Measurements from ENCODE around the gene ROR2. TPM values are rescaled to one million over a fixed set of nuclear protein-coding genes. Genes with fewer than 3 reads are reported as not detected.
A peak's percentile ranks its signal among the peaks of the same experiment; 100 is the strongest.

Gene ROR2
- total and polyA plus RNA-seq, 5 donors from 2014 or later = 0.12 TPM; not detected in 4

DNA sequence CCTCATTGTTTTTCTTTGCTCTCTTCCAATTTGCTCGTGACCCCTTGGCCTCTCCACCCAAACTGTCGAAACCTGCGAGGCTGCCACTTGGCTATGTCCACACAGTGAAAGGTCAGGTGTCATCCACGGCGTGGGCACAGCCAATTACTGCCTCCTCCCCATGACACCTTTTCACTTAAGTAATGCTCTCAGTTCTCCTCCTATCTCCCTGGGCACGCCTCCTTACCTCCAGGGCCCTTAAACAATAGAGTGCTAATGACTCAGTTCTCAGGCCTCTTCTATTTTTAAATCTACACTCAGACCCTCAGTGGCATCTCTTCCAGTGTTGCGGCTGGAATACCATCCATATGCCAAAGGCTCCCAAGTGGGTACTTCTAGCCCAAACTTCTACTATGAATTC, 256.8 kb downstream of the ROR2 start:
- no peak overlapping the region for H3K4me3 ChIP-seq (ENCODE audit: low read depth, low read length)
- peaks cover 0 to 2% (median 0%) of the 10 kb centered on the region in 7 donors for H3K9me3 Mint-ChIP-seq
- H3K36me3 ChIP-seq (ENCODE audit: control insufficient read depth, insufficient read depth, low read length) = no peaks in the 10 kb centered on the region
- no peaks in the 10 kb centered on the region for H3K36me3 Mint-ChIP-seq
- no peak for DNase-seq
- no peak overlapping the region for H3K27ac ChIP-seq (ENCODE audit: insufficient read depth, low read length, poor library complexity, severe bottlenecking)
- ATAC-seq (ENCODE audit: low read depth in 2 of 2) = no peak
- no peaks in the 10 kb centered on the region for H3K9me3 ChIP-seq (ENCODE audit: control insufficient read depth in 2 of 2, low read length in 2 of 2)
- no peaks in the 10 kb centered on the region for H3K27me3 Mint-ChIP-seq
- H3K4me3 Mint-ChIP-seq = no peak overlapping the region
- no peak overlapping the region for H3K27ac Mint-ChIP-seq
- no peaks in the 10 kb centered on the region for H3K4me1 ChIP-seq (ENCODE audit: control insufficient read depth, insufficient read depth, low read length, poor library complexity, severe bottlenecking)
- no peaks in the 10 kb centered on the region for H3K27me3 ChIP-seq (ENCODE audit: control insufficient read depth, insufficient read depth, low read length)
- peaks cover 0 to 4% (median 0%) of the 10 kb centered on the region in 4 donors for H3K4me1 Mint-ChIP-seq

DNA sequence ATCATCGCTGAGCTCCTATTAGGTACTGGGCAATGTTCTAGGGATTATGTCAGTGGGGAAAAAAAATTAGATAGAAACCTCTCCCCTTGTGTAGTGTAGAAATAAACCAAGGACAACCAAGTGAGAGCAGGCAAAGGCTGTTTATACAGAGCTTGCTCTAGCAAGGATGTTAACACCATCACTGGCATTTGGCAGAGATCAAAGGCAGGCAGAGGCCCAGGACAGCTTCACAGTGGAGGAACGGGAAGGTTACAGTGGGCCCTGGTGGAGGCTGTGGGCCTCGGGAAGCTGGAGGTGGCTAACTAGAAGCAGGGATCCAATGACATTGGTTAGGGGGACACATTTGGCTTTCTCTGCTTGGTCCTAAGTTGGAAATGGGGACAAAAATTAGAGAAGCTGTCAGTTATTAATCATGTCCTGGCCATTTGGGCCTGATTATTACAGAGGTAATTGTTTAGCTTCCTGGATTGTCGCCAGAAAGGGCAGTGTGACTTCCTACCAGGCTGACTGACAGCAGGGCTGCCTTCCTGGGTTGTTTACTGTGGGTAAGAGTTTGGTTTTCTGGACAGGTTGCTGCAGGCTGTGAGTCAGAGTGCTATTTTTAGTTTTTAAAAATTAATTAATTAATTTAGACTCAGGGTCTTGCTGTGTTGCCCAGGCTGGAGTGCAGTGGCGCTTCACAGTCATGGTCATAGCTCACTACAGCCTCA, 259.3 kb downstream of the ROR2 start:
- Mint-ChIP-seq H3K4me1 (no peaks in the 10 kb centered on the region), H3K27me3 (no peaks in the 10 kb centered on the region), H3K9me3 (peaks cover 0 to 2% (median 0%) of the 10 kb centered on the region in 7 donors), H3K4me3 (no peak overlapping the region), H3K36me3 (no peaks in the 10 kb centered on the region), H3K27ac (peak overlapping the region in 1 of 3 donors; percentile 44)
- Histone ChIP-seq H3K4me3 (ENCODE audit: low read depth, low read length) (no peak overlapping the region), H3K27ac (ENCODE audit: insufficient read depth, low read length, poor library complexity, severe bottlenecking) (no peak overlapping the region), H3K27me3 (ENCODE audit: control insufficient read depth, insufficient read depth, low read length) (no peaks in the 10 kb centered on the region), H3K9me3 (ENCODE audit: control insufficient read depth in 2 of 2, low read length in 2 of 2) (no peaks in the 10 kb centered on the region), H3K4me1 (ENCODE audit: control insufficient read depth, insufficient read depth, low read length, poor library complexity, severe bottlenecking) (no peaks in the 10 kb centered on the region), H3K36me3 (ENCODE audit: control insufficient read depth, insufficient read depth, low read length) (no peaks in the 10 kb centered on the region)
- no peak for ATAC-seq (ENCODE audit: low read depth in 2 of 2)
- no peak for DNase-seq

DNA sequence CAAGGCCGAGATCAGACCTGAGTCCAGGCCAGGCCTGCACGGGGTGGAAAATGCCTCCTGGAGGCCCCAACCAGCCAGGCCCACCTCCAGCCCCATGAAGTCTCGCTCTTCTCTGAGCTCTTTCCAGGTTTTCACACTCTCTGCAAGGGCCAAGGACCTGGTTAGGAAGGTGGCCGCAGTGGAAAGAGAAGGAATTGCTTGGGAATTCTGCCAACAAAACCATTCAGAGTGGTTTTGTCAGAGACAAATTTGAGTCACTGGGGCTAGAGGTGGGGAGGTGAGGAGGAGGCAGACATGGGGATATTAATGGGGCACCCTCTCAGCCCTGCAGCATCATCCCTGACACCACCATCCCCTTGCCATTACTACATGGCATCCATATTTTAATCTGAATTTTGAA, 261.0 kb downstream of the ROR2 start:
- Histone ChIP-seq H3K27ac (ENCODE audit: insufficient read depth, low read length, poor library complexity, severe bottlenecking) (no peak overlapping the region), H3K27me3 (ENCODE audit: control insufficient read depth, insufficient read depth, low read length) (no peaks in the 10 kb centered on the region), H3K4me1 (ENCODE audit: control insufficient read depth, insufficient read depth, low read length, poor library complexity, severe bottlenecking) (no peaks in the 10 kb centered on the region), H3K9me3 (ENCODE audit: control insufficient read depth in 2 of 2, low read length in 2 of 2) (no peaks in the 10 kb centered on the region), H3K36me3 (ENCODE audit: control insufficient read depth, insufficient read depth, low read length) (no peaks in the 10 kb centered on the region), H3K4me3 (ENCODE audit: low read depth, low read length) (no peak overlapping the region)
- H3K27me3 Mint-ChIP-seq = no peaks in the 10 kb centered on the region
- H3K36me3 Mint-ChIP-seq = no peaks in the 10 kb centered on the region
- peaks cover 0 to 1% (median 0%) of the 10 kb centered on the region in 7 donors for H3K9me3 Mint-ChIP-seq
- DNase-seq (no peak), ATAC-seq (ENCODE audit: low read depth in 2 of 2) (no peak)
- no peaks in the 10 kb centered on the region for H3K4me1 Mint-ChIP-seq
- no peak overlapping the region for H3K27ac Mint-ChIP-seq
- no peak overlapping the region for H3K4me3 Mint-ChIP-seq

DNA sequence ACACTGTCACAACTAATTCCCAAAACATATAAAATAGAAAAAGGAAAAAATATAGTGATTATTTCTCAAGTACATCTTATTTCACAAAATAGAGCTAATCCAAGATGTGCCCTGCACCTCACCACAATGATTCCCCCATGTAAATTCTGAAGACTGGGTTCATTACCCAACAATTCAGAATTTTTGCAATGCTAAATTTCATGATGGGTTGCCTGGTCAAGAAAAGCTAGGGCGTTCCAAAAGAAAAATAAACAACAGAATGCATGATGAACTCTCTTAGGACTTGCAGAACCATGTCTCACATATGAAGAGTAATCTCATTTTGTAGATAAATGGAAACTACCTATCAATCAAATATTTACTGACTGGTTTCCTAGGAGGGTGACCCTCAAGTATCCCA, 266.8 kb downstream of the ROR2 start:
- H3K4me3 Mint-ChIP-seq = no peak overlapping the region
- no peaks in the 10 kb centered on the region for H3K27me3 ChIP-seq (ENCODE audit: control insufficient read depth, insufficient read depth, low read length)
- no peaks in the 10 kb centered on the region for H3K36me3 Mint-ChIP-seq
- H3K27ac Mint-ChIP-seq = no peak overlapping the region
- H3K36me3 ChIP-seq (ENCODE audit: control insufficient read depth, insufficient read depth, low read length) = no peaks in the 10 kb centered on the region
- H3K27me3 Mint-ChIP-seq = peaks cover 13% of the 10 kb centered on the region
- peaks cover 0 to 1% (median 0%) of the 10 kb centered on the region in 7 donors for H3K9me3 Mint-ChIP-seq
- no peak overlapping the region for H3K27ac ChIP-seq (ENCODE audit: insufficient read depth, low read length, poor library complexity, severe bottlenecking)
- H3K4me3 ChIP-seq (ENCODE audit: low read depth, low read length) = no peak overlapping the region
- DNase-seq (no peak), ATAC-seq (ENCODE audit: low read depth in 2 of 2) (no peak)
- H3K4me1 ChIP-seq (ENCODE audit: control insufficient read depth, insufficient read depth, low read length, poor library complexity, severe bottlenecking) = peaks cover 6% of the 10 kb centered on the region
- H3K9me3 ChIP-seq (ENCODE audit: control insufficient read depth in 2 of 2, low read length in 2 of 2) = no peaks in the 10 kb centered on the region
- H3K4me1 Mint-ChIP-seq = peaks cover 0 to 3% (median 0%) of the 10 kb centered on the region in 4 donors

DNA sequence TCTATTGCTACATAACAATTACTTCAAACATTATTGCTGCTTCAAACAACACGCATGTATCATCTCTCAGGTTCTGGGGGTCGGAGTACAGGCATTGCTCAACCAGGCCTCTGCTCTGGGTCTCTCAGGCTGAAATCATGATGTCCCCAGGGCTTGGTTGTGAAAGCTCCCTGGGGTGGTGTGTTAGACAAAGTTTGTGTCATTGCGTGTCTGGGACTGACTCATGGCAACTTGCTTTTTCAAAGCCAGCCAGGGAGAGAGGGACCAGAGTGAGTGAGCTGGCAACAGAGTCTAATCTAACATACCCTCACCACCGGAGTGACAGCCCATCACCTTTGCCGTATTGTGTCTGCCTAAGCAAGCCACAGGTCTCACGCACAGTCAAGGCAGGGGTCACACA, 267.2 kb downstream of the ROR2 start:
- Histone ChIP-seq H3K27ac (ENCODE audit: insufficient read depth, low read length, poor library complexity, severe bottlenecking) (no peak overlapping the region), H3K36me3 (ENCODE audit: control insufficient read depth, insufficient read depth, low read length) (no peaks in the 10 kb centered on the region), H3K4me1 (ENCODE audit: control insufficient read depth, insufficient read depth, low read length, poor library complexity, severe bottlenecking) (peaks cover 6% of the 10 kb centered on the region), H3K4me3 (ENCODE audit: low read depth, low read length) (no peak overlapping the region), H3K9me3 (ENCODE audit: control insufficient read depth in 2 of 2, low read length in 2 of 2) (no peaks in the 10 kb centered on the region), H3K27me3 (ENCODE audit: control insufficient read depth, insufficient read depth, low read length) (no peaks in the 10 kb centered on the region)
- H3K36me3 Mint-ChIP-seq = no peaks in the 10 kb centered on the region
- peaks cover 0 to 1% (median 0%) of the 10 kb centered on the region in 7 donors for H3K9me3 Mint-ChIP-seq
- H3K4me1 Mint-ChIP-seq = peaks cover 0 to 3% (median 0%) of the 10 kb centered on the region in 4 donors
- no peak for ATAC-seq (ENCODE audit: low read depth in 2 of 2)
- no peak for DNase-seq
- no peak overlapping the region for H3K4me3 Mint-ChIP-seq
- peaks cover 16% of the 10 kb centered on the region for H3K27me3 Mint-ChIP-seq
- H3K27ac Mint-ChIP-seq = no peak overlapping the region

DNA sequence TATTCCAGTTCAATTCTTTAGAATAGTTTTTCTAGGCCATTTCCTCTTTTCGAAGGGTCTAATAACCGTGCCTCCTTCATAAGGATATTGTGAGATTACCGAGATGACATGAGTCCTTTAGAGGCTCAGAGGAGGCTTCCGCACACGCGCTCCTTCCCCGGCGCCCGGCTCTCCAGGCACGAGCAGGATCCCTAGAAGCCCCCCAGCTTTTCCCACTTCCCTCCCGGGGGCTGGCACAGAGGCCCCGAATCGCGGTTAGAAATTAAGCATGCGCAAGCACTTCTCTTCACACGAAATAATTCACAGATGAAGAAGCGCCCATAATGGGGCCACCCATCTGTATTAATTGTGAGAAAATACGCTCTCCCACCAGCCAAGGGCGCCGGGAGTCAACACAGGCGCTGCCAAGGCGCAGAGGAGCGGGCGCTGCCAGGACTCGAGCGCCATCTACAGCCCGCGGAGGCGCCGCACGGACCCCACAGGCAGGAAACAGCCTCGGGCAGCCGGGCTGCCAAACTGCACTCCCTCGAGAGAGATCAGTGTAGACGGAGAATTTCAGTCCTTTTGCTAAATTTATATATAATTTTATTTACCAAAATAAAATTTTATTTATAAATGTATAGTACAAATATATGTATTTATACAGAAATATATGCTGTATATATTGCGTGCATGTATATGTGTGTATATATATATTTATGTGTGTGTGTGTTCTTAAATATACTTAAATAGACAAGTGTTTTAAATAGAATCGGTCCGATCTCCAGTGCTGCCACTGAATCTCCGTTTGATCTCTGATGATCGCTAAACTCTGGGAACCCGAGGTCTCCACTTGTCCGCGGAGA, 268.3 kb downstream of the ROR2 start:
- H3K9me3 Mint-ChIP-seq = peaks cover 0 to 1% (median 0%) of the 10 kb centered on the region in 7 donors
- H3K4me1 Mint-ChIP-seq = peaks cover 0 to 3% (median 0%) of the 10 kb centered on the region in 4 donors
- Histone ChIP-seq H3K9me3 (ENCODE audit: control insufficient read depth in 2 of 2, low read length in 2 of 2) (no peaks in the 10 kb centered on the region), H3K36me3 (ENCODE audit: control insufficient read depth, insufficient read depth, low read length) (no peaks in the 10 kb centered on the region), H3K4me1 (ENCODE audit: control insufficient read depth, insufficient read depth, low read length, poor library complexity, severe bottlenecking) (peaks cover 6% of the 10 kb centered on the region), H3K27ac (ENCODE audit: insufficient read depth, low read length, poor library complexity, severe bottlenecking) (no peak overlapping the region), H3K27me3 (ENCODE audit: control insufficient read depth, insufficient read depth, low read length) (no peaks in the 10 kb centered on the region), H3K4me3 (ENCODE audit: low read depth, low read length) (no peak overlapping the region)
- H3K27ac Mint-ChIP-seq = no peak overlapping the region
- H3K27me3 Mint-ChIP-seq = peaks cover 20% of the 10 kb centered on the region
- H3K36me3 Mint-ChIP-seq = no peaks in the 10 kb centered on the region
- peak; percentile 65 to 77 for ATAC-seq (ENCODE audit: low read depth in 2 of 2)
- H3K4me3 Mint-ChIP-seq = no peak overlapping the region
- peak in 2 of 3 donors; percentile 36 to 55 for DNase-seq

DNA sequence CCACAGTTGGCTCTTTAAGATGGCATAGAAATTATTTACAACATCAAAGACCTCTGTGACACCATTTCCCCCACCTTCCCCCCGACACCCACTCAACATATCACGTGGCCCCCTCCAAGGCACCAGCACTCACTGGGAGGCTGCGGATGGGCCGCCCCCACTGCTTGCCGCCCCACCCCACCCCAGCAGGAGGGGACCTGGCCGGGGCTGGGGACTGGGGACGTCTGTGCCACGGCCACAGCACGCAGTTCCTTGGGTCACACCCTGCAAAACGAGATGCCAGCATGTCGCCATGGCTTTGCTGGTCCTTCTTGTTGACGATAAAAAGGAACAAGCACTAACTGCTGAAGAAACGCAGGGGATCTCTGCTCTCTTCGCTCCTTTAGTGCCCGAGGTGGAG, 269.0 kb downstream of the ROR2 start:
- Mint-ChIP-seq H3K27ac (no peak overlapping the region), H3K4me3 (no peak overlapping the region), H3K36me3 (no peaks in the 10 kb centered on the region), H3K4me1 (peaks cover 0 to 3% (median 0%) of the 10 kb centered on the region in 4 donors), H3K9me3 (peaks cover 0 to 1% (median 0%) of the 10 kb centered on the region in 7 donors), H3K27me3 (peaks cover 20% of the 10 kb centered on the region)
- no peak for ATAC-seq (ENCODE audit: low read depth in 2 of 2)
- H3K4me1 ChIP-seq (ENCODE audit: control insufficient read depth, insufficient read depth, low read length, poor library complexity, severe bottlenecking) = peaks cover 6% of the 10 kb centered on the region
- H3K9me3 ChIP-seq (ENCODE audit: control insufficient read depth in 2 of 2, low read length in 2 of 2) = no peaks in the 10 kb centered on the region
- no peaks in the 10 kb centered on the region for H3K36me3 ChIP-seq (ENCODE audit: control insufficient read depth, insufficient read depth, low read length)
- no peak for DNase-seq
- no peak overlapping the region for H3K27ac ChIP-seq (ENCODE audit: insufficient read depth, low read length, poor library complexity, severe bottlenecking)
- H3K27me3 ChIP-seq (ENCODE audit: control insufficient read depth, insufficient read depth, low read length) = no peaks in the 10 kb centered on the region
- no peak overlapping the region for H3K4me3 ChIP-seq (ENCODE audit: low read depth, low read length)

All from CD4-positive, CD25-positive, alpha-beta regulatory T cell (primary cell).